Stimulated activated CD8-positive, alpha-beta memory T cell treated with anti-CD3 and anti-CD28 coated beads, Interleukin-7, amount 100 ng/mL, for 1 hour (primary cell): ENCODE results near the gene OGFOD3.
A peak's percentile ranks its signal among the peaks of the same experiment; 100 is the strongest.
"Not testable (repeated sequence)": the region's sequence is repeated elsewhere in the genome, so short reads cannot be mapped to it uniquely, and the experiment has no call there.

Experiments used
- DNase-seq, 2 donors: peaks; one replicate each; pipeline ENCODE4 v3.0.0-alpha.2; 2020; ENCODE audit warnings: low read depth in 2 of 2

Gene OGFOD3

DNA sequence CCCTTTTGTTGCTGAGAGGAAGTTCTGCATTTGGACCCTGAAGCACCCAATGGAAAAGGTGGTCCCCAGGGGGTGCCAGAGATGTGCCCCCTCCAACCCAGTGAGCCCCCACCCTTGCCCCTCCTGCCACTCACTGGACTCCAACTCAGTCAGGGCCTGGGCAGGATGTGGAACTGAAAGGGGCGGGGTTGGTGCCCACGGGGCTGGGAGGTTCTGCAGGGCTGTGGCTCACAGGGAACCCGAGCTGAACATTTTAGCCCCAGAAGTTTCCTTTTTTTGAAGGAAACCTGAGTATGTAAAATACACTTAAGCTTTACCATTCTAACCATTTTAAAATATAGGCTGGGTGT is 15.8 kb upstream of the OGFOD3 start:
- no peak for DNase-seq

DNA sequence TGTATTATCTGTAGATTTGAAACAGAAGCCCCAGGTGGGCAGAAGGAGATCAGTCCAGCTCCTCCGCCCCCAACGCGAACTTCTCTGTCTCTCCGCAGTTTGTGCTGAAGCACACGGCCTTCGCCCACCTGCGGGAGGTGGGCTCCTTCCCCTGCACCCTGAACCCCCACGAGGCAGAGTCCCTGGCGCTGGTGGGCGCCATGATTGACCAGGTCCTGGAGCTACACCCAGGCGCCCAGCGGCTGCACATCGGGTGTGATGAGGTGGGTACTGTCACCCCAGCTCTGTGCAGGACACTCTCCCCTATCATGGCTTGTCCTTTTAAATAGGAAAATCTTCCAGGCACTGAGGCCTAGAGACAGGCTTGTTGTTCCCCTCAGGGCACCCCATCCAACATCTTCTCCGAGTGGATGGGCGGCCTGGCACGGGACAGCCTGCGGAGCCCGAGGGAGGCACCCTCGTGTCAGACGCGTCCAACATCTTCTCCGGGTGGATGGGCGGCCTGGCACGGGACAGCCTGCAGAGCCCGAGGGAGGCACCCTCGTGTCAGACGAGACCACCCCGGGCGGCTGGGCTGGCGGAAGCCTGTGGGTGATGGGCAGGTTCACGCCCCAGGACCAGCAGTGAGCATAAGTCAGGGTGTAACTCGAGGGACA is 15.3 kb upstream of the OGFOD3 start:
- DNase-seq = no peak

DNA sequence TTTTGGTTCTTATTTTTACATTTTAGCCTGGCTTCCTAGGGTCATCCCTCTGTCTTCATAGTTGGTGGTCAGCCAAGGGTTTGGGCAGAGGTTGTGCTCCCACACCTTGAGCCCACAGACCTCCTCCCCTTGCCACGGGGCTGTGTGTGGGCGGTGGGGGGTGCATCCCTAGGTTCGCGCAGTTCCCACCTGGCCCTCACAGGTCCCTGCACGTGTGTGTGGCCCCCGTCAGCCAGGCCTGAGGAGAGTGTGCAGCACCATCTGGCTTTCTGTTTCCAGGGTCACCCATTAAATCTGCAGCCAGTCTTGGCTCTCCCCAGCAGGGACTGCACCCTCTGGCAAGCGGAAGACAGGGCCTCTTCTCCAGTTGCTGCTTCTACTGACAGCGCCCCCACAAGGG is 13.6 kb upstream of the OGFOD3 start:
- DNase-seq = no peak

DNA sequence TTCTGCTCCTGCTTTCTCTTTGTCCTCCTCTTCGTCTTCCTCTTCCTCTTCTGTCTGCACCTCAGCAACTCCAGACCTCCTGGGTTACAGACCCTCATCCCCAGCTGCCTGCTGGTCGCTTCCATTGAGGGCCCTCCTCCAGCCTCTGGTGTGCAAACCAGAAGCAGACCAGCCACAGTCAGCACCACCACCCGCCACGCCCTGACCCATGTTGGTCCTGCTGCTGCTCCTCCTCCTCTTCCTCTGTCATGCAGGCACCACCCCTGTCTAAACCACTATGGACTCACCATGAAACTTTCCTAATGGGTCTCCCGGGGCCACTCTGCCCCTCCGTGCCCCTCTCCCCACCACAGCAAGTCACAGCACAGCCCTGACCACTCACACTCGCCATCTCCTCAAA is 11.4 kb upstream of the OGFOD3 start:
- no peak for DNase-seq

DNA sequence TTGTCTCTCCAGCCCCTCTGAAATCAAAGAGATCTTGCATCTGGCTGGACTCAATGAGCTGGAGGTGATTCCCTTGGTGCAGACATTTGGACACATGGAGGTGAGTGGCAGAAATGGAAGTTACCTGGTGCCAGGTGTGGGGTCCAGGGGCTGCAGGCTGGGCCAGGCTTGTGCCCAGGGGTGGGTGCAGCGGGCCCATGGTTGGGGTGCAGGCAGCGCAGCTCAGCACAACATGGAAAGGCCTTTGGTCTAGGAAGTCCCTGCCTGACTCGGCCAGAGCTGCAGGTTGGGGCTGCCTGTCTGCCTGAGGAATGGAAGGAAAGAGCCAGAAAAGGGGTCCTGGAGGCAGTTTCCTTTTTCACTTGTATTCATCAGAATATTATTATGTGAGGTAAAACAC is 10.2 kb upstream of the OGFOD3 start:
- no peak for DNase-seq

DNA sequence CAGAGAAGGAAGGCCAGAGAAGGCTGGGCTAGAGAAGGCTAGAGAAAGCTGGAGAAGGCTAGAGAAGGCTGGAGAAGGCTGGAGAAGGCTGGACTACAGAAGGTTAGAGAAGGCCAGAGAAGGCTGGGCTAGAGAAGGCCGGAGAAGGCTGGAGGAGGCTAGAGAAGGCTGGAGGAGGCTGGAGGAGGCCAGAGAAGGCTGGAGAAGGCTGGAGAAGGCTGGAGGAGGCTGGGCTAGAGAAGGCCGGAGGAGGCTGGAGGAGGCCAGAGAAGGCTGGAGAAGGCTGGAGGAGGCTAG is 6.4 kb upstream of the OGFOD3 start:
- no peak for DNase-seq

DNA sequence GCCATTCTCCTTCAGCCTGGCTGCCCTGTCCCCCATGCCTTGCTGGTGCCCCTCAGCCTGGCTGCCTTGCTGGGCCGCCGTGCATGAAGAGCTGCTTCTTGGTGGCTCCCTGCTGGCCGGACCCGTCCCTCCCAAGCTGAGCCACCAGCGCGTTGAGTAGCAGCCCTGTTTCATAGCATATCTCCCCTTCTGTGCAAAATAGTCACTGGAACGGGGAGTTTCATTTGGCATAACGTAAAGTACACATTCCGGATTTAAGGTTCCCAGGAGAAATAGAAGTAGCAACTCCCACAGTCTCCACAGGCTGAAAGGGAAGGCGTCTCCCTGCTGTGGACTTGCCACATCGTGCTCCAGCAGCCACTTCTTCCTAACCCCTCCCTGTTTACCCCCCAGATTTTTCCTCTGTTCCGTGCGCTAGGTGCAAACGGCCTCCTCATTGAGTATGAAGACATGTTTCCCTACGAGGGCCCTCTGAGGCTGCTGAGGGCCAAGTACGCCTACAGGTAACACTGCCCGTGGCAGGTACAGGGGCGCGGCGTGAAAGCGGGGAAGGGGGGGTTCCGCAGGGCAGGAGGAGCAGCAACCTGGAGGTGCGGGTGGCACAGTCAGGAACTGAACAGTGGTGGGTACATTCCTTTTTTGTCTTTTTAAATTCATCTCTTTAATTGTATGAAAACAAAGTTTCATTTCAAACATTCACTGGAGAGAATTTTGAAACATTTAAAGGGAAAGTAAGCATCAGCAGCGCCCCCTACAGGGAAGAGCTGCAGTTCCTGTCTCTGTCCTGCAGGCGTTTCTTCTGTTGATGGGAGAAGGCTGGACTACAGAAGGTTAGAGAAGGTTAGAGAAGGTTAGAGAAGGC is 5.8 kb upstream of the OGFOD3 start:
- DNase-seq = no peak

DNA sequence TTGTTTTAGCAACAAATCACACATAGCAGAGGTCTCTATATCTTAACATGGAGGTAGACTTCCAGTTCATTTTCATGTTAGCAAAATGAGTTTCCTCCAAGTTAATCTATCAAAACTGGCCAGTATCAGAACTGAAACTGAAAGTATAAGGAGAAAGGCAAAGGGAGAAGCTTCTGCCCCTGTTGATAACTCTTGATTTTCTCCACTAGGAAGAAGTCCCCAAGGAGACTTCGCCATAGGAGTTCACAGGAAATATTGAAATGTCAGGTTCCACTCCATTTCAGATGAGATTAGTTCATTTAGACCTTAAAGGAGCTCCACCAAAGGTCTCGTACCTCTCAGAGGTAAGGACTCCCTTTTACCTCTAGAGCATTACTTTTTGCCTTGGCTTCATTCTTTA is 1.2 kb upstream of the OGFOD3 start:
- DNase-seq = no peak

DNA sequence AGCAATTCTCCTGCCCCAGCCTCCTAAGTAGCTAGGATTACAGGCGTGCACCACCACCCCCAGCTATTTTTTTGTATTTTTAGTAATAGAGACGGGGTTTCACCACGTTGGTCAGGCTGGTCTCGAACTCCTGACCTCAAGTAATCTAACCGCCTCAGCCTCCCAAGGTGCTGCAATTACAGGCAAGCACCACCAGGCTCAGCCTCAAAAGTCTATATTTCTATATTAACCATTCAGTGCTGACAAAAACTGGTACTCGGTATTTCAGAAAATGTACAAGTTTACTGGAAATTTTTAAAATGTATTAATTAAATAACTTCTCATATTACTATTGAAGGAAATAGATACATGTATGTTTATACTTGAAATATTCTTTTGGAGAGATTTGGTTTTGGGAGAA is 1.6 kb downstream of the OGFOD3 start:
- no peak for DNase-seq

DNA sequence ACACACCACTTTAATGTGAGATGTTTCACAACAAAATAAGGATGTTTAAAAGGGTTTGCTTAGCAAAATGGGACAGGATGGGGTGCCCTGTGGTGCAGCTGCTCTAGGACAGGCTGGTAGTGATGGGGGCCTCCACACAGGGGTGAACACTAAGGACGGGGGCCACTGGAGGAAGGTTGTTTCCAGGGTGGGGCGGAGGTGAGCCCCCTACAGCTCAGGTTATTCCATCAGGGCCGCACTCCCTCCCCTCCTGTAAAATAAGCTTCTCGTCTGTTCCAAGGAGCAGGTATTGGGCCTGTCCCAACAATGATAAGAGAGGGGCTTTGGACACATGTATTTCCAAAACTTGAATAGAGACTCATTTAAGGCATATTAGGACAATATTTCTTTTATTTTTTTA is 2.1 kb downstream of the OGFOD3 start:
- DNase-seq = no peak

DNA sequence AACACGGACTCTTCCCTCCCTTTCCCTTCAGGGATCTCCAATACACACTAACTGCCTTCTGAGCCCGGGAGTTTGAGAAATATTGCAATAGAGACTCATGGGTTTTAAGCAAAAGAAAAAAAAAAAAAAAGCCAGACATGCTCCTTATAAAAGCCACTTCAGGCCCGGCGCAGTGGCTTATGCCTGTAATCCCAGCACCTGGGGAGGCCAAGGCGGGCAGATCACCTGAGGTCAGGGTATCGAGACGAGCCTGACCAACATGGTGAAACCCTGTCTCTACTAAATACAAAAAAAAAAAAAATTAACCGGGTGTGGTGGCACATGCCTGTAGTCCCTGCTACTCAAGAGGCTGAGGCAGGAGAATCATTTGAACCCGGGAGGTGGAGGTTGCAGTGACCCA is 2.6 kb downstream of the OGFOD3 start:
- DNase-seq = no peak

DNA sequence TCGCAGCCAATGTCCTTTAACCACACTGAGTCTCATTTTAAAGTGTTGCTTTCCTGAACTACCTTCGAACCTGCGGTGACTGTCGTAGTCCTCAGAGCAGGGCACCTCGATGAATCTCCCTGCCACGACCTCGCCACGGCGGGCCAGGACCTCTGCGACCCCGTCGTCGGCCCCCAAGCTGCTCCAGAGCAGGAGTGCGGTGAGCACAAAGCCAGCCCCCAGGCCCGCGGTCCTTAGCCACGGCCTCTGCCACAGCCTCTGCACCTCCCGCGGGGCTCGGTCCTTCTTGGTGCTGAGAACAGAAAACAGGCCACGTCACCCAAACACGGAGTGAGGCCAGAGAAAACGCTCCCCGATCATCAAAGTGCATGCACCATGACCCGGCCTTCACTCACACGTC is 3.0 kb downstream of the OGFOD3 start:
- no peak for DNase-seq

DNA sequence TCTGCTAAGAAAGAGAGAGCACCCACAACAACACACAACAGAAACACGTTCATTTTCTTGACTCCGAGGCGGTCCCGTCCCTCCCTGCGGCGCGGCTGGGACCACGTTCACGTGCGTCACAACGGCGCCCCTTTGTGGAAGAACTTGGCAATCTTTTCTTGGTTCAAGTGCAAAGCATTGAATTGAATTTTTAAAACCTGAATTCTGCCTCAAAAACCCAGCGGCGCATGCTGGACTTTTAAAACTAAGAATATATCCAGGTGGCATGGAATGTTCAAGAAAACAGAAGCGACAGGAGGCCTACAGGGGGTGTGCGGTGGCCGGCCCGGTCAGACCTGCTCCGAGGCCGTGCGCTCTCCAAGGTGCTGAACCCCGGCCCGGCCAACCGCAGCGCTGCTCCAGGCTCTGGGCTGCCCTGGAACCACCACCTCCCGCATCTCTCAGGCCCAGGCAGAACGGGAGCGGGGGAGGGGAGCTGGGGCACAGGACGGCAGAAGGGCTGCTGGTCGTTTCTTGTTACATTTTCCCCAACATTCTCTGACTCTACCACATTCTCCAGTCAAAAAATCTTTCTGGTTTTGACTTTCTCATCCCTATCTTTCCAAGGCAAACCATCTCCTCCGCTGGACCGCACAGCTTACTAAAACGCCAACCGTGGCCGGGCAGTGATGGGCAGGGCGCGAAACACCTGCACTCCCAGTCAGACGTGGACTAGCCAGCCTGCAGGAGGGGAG is 3.7 kb downstream of the OGFOD3 start:
- DNase-seq = peak; percentile 34 to 46

DNA sequence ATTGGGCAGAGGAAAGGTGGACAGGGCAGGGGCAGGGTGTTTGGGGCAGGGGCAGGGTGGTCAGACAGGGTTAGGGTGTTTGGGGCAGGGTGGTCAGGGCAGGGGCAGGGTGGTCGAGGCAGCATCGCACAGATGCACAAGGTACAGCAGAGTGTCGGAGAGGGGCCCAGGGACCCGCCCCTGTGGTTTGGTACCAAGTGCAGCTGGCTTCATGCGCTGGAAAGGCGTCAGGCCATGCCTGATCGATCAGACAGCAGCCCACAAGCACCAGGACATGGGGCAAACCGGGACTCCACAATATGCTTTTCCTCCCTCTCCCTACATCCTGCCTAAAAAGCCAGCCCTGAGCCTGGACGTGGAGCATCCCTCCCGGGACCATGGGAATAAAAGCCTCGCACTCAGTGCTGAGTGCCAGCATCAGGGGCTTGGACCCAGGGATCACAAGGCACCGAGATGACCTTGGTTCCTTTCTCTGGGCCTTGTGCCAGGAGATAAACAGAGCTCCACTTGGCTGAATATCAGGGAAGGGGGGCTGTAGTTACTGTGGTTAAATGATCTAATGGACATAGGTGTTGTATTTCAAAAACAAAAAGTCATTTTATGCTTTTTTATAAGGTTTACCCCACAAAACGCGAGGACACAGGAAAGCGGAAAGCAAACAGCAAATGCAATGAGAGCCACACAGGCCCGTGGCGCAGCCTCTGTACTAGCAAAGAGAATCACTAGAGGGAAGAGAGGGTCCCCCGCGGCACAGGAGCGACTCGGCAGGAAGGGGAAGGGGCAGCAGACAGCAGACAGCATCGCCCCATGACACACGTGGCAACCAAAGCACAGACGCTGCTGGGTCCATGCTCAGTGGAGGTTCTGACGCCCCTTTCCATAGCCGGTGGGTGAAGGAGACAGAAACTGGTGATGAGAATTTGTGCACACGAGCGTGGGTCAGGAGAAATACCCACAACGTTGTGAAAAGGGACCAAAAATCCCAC is 5.6 kb downstream of the OGFOD3 start:
- DNase-seq = no peak

DNA sequence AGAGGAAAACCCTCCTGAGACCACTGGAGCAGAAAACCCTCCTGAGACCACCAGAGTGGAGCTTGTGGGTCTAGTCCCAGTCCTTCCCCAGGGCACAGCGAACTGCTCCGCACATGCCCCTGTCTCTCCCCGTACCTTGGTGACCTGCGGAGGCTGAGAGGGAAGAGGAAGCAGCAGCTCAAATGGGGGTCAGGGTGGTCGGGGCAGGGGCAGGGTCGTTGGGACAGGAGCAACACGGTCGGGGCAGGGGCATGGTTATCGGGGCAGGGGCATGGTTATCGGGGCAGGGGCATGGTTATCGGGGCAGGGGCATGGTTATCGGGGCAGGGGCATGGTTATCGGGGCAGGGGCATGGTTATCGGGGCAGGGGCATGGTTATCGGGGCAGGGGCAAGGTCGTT is 6.3 kb downstream of the OGFOD3 start:
- not testable (repeated sequence) for DNase-seq

DNA sequence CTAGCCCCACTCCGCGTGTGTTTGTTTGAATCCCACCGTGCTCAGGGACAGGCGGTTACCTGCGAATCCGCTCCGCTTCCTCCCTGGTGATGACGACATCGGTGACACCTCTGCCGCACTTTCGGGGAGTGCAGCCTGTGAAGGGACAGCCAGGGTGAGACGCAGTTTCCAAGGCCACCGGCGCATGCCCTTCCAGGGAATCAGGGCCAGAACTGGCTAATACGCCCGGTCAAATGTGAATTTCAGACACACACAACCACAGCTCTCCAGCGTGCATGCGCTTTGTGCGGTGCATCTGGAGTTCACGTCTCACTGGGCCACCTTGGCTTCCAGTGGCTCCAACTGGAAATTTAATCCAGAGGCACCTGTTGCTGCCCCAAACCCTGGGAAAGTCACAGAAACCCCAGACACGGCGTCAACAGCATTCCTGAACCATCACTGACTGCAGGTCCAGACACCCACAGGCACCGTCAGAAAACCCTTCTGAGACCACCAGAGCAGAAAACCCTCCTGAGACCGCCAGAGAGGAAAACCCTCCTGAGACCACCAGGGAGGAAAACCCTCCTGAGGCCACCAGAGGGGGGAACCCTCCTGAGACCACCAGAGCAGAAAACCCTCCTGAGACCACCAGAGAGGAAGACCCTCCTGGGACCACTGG is 6.9 kb downstream of the OGFOD3 start:
- DNase-seq = no peak

DNA sequence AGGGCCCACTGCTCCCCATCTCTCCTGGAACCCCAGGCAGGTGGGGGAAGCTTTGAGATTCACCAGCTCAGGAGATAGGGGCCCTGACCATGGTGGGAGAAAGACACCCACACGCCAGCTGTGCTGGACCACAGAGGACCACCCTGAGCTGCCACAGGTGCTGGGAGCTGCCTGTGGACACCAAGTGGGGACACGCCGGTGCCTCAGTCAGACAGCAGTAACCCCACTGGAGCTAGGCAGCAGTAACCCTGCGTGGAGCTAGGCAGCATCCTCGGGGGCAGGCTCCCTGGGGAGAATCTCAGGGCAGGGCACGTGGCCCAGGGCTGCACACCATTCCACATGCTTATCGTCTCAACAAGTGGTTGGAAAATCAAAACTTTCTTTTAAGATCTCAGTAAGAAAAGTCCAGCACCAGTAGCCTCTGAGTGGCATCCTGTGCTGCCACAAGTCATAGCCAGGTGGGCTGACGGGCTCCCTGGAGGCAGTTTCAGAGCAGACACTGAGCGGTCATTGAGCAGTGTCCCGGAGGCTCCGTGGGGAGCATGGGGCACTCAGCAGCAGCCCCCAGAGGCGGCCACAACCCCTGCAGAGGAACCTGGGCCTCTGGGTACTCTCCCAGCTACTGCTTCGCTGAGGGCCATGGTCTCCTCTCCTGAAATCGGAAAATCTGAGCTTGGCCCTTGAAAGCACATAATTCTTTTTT is 8.2 kb downstream of the OGFOD3 start:
- no peak for DNase-seq

DNA sequence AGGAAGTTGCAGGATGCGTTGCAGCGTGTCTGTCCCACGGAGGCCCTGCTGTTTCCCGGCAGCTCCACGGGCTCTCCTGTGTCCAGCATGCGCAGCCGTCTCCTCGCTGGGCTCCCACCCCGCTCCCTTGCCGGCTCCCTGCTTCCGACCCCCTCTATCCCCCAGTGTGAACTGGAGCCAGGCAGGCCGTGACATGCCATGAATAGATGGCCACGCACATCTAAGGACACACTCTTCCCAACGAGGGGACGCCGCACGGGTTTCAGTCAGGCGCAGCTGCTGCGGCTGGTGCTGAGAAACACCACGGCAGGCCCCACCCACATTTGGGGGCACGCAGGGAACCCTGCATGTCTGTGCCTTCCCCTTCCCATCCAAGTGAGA is 9.5 kb downstream of the OGFOD3 start:
- DNase-seq = no peak

DNA sequence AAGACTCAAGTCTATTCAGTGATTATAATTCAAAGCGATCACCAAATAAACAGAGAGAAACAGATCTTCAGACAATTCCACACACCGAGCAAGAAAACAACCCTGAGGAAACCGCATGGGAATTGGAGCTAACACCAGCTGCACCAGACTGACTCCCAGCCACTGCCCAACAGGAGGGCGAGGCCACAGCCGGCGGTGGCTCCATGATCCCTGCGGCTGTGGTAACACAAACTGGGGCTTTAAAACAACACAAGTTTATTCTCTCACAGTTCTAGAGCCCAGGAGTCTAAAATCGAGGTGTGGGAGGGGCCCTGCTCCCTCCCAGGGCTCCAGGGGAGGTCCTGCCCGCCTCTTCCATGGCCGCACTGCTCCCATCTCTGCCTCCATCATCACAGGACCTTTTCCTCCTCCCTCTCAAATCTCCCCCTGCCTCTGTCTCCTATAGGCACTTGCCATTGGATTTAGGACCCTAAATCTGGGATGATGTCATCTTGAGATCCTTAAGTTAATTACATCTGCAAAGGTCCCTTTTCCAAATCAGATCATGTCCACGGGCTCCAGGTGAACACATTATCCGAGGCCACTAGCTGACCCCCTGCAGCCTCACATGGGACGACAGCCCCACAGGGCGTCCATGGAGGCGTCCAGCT is 10.0 kb downstream of the OGFOD3 start:
- DNase-seq = no peak

DNA sequence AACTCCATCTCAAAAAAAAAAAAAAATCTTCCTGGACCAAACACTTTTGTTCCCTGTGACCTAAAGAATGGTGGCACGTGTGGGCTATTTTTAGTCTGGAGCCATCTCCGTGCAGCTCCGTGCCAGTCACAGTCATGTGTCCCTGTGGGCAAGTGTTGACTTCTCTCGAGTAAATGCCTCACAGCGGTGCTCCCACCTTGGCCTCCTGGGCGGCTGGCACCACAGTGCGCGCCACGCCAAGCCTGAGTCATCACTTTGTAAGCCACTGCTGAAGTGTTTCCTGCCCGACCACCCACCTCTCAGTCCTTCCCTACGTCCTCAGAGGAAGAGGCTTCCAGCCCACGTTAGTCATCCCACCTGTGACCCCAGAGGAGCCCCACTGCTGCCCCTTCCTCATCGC is 11.1 kb downstream of the OGFOD3 start:
- no peak for DNase-seq
